Uterus (tissue), 2 donors: Measurements from ENCODE around the gene CREM.

Experiments
- CTCF ChIP-seq, 4 experiments: fragments of 200-600 bp in 2 of 4; fragments of 450-650 bp in 2 of 4; sonication (generic) in 2 of 4; IDR thresholded peaks; one replicate each; pipeline ENCODE4 v1.5.1; 2016 to 2019; ENCODE audit warnings: antibody characterized with exemption in 4 of 4, mild to moderate bottlenecking in 2 of 4, moderate library complexity in 1 of 4
- POLR2A ChIP-seq, 2 donors: fragments of 450-650 bp; IDR thresholded peaks; one replicate each; pipeline ENCODE4 v1.6.1; 2016; ENCODE audit warnings: antibody characterized with exemption in 2 of 2, mild to moderate bottlenecking in 1 of 2, moderate library complexity in 1 of 2

GRCh38 chr10:35126062-35126529 lies 550 bp upstream of the CREM start:
- TF ChIP-seq CTCF (IDR thresholded peaks at IDR 0.05), result no peak
- no peak for TF ChIP-seq POLR2A (IDR thresholded peaks at IDR 0.05)
